HG03280 (cell line): Measurements from ENCODE around the gene ASTN2.
"Not testable (repeated sequence)": the region's sequence is repeated elsewhere in the genome, so short reads cannot be mapped to it uniquely, and the experiment has no call there.

Experiments
- ATAC-seq: cut with Tn5 transposase; IDR thresholded peaks from one replicate; pipeline ENCODE4 v1.9.1; 2021; ENCODE audit warnings: mild to moderate bottlenecking, moderate library complexity; ENCODE audit not compliant: unreplicated experiment

The ASTN2 gene

DNA sequence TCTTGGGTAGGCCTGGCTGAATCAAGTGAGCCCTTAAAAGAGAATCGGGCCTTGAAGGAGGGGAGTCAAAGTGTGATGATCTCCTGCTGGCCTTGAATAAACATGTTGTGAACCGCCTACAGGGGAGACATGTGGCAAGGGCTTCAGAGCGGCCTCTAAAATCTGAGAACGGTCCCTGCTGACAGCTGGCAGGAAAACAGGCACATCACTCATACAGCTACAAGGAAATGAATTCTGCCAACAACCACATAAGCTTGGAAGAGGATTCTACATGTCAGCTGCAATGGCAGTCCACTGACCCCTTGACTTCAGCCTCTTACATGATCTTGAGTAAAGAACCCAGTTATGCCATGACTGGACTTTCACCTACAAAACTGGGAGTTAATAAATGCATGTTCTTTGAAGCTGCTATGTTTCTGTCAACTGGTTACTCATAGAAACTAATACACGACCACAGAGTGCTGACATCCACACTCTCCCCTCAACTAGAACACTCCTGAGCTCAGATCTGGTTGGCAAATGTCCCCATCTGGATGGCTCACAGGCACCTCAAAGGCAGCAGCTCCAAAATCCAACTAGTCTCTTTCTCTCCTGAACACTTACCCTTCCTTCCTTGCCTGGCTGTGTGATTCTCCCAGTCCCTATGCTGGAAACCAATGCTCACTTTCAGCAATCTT lies 333.1 kb downstream of the ASTN2 start:
- ATAC-seq: no peak

DNA sequence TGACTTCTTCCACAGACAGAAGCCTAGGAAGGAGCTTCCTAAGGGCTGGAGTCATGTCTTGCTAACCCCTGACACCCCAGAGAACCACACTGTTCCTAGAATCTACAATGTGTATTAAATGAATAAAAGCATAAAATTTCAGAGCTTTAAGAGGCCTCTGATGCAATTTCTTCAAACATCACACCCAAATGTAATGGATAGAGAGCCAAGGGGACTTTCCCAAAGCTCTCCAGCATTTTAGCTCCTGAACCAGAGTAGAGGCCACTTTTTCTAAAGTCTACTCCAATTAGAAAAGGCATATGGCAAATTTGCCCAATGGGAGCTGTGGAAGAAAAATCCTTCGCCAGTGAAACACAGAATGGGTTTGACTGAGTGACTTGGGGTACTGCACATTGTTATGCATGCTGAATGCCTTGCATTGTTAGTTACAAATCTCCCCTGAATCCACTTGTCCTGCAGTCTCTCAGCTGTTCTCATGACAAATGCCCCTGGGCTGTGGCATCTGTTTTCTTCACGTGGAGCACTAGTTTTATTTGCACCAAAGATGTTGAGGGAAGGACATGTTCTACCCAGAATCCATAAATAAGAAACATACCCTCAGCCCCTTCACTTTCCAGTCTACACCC lies 334.0 kb downstream of the ASTN2 start:
- no peak for ATAC-seq

GRCh38 chr9:117076571-117077290 lies 338.1 kb downstream of the ASTN2 start:
- ATAC-seq: no peak

DNA sequence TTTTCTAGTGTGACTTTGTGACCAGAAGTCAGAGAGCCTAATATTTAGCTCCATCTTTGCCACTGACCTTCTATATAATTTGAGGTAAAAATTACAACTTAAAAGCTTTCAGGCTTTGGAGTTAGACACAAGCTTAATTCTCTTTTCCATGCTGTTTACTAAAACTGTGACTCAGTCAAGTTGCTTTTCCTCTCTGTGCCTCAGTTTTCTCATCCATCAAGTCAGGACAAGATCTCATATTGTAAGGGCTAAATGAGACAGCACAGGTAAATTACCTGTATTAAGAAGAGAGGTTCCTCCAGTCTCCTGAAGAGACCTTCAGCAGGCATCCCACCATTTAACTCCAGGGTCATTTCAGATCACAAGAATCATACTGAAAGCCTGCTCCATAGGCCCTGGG lies 339.2 kb downstream of the ASTN2 start:
- no peak for ATAC-seq

DNA sequence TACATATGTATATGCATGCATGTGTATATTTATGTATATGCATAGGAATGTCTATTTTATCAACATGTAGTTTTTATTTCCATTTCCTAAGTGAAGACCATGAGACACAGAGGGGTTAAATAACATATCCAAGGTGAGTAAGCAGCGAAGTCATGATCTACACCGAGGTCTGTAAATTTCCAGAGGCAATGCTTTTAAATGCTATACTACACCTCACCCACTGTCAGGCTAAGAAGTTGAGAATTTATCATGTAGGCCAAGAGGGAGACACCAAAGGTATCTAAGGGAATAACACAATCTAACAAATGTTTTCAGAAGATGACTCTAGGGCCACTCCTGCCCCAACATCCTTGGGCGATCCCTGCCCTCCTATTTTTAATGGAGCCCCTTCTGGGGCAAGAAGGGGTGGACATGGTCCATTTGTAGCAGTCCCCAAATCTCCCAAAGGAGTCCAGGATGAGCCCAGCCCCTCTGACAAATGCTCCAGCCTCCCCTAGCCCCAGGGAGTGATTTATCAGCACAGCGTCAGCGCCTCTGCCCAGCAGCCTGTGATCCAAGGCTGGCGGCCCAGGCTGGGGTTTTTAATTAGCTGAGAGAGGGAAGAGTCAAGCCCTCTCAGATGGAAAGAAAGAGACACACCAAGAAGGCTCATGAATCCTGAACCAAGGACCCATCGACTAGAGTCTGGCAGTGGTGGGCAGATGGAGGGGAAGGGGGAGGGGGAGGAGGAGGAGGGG lies 339.9 kb downstream of the ASTN2 start:
- ATAC-seq: no peak

- no peak for ATAC-seq
Measured at GRCh38 chr9:117074342-117074662, 340.6 kb downstream of the ASTN2 start.

- ATAC-seq: no peak
Measured at GRCh38 chr9:117073539-117074341, 341.1 kb downstream of the ASTN2 start.

- no peak for ATAC-seq
Measured at GRCh38 chr9:117073071-117073470, 341.8 kb downstream of the ASTN2 start.

- no peak for ATAC-seq
Measured at GRCh38 chr9:117072216-117072615, 342.6 kb downstream of the ASTN2 start.

DNA sequence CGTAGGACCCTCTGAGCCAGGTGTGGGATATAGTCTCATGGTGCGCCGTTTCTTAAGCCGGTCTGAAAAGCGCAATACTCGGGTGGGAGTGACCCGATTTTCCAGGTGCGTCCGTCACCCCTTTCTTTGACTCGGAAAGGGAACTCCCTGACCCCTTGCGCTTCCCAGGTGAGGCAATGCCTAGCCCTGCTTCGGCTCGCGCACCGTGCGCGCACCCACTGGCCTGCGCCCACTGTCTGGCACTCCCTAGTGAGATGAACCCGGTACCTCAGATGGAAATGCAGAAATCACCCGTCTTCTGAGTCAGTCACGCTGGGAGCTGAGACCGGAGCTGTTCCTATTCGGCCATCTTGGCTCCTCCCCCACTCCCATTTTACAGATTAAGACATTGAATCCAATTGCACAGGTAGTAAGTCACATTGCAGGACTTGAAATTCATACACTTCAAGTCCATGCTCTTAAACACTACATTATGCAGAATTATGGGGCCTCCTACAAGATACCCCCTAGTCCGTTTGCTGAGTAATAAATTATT lies 343.1 kb downstream of the ASTN2 start:
- not testable (repeated sequence) for ATAC-seq

GRCh38 chr9:117063721-117064471 lies 351.0 kb downstream of the ASTN2 start:
- ATAC-seq: no peak

- ATAC-seq: no peak
Measured at GRCh38 chr9:117060963-117061362, 353.9 kb downstream of the ASTN2 start.

DNA sequence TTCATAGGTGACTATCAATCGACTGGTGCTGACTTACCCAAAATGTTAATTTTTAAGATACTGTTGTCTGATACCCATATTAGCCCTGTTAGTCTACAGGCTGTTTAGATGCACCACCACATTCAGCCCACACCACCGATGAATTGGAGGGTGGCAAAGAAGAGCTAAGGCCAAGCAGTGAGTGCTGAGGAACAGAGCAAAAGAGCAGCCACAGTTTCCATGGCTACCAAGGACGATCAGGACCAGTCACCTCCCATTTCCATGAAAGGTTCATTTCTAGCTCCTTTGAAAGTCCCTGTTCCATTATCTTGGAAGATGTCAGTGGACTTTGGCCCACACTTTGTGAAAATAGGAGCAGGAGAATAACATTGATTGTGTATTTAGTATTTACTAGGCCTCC lies 364.9 kb downstream of the ASTN2 start:
- no peak for ATAC-seq

DNA sequence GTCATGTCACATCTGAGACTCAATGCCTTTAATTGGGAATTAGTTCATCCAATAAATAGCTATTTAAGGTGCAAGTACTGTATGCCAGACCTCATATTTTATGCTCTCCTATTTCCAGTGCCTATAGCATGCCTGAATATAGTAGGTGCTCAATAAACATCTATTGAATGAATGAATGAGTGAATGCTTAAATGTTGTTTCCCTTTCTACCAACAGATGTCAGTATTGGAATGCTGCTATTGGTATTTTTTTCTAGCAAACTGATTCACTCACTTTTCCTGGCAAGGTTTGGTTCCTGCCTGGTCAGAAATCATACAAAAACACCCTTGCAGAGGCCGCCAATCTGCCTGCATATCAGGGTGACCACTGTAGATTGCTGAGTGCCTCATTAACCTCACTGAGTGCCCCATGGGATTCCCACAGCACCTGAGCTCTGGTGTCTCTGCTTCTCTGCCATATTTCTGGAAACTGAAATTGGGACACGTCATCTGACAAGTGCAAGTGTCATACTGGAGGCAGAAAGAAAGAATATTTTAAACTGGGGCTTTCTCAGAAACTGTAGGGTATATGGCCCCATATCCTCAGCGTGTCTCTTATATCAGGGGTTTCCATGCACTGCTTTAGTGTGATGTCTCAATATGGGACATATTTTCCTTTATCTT lies 368.1 kb downstream of the ASTN2 start:
- peak; percentile 68 for ATAC-seq

- ATAC-seq: no peak
Measured at GRCh38 chr9:117044241-117044640, 370.6 kb downstream of the ASTN2 start.

- no peak for ATAC-seq
Measured at GRCh38 chr9:117043159-117043558, 371.7 kb downstream of the ASTN2 start.

GRCh38 chr9:117035546-117035945 lies 379.3 kb downstream of the ASTN2 start:
- ATAC-seq: no peak

- no peak for ATAC-seq
Measured at GRCh38 chr9:117034866-117035265, 380.0 kb downstream of the ASTN2 start.

- ATAC-seq: no peak
Measured at GRCh38 chr9:117030254-117030768, 384.5 kb downstream of the ASTN2 start.
